Transverse colon (tissue), 4 donors: Measurements from ENCODE around the gene DNAJC7.

ENCODE experiments used
- POLR2A ChIP-seq: fragments of 450-650 bp; IDR thresholded peaks from one replicate; pipeline ENCODE4 v1.6.1; 2016; ENCODE audit warnings: antibody characterized with exemption, mild to moderate bottlenecking, moderate library complexity
- POLR2AphosphoS5 ChIP-seq, 3 donors: sonication (generic); formaldehyde crosslinking; IDR thresholded peaks; one replicate each; pipeline ENCODE4 v1.6.1; 2016; ENCODE audit warnings: antibody characterized with exemption in 3 of 3
- TF ChIP-seq, protein P1 (sequence below), 5 experiments: fragments of 200-600 bp in 3 of 5; fragments of 450-650 bp in 2 of 5; sonication (generic) in 3 of 5; IDR thresholded peaks; 1 replicate in 2 of 5; 2 replicates in 3 of 5; pipeline ENCODE4 v1.5.1; 2016 to 2017; ENCODE audit warnings: antibody characterized with exemption in 5 of 5, inconsistent platforms in 3 of 5, mild to moderate bottlenecking in 2 of 5, moderate library complexity in 1 of 5

DNA sequence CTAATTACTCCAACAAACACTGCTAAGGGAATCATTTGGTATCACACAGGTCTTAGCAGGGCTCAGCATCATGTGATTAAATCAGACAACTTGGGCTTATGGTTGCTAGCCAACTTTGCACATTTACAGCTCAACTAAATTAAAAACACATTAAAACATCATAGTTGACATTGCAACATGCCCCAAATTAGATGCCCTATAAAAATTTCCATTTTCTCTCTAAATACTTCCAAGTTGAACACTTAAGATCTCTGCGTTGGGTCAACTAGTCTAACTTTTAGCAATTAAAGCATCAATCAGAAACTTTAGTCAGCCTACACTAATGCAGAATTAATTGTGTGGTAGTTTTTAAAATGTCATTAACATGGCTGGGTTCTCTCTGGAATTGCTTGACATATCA lies 12.1 kb downstream of the DNAJC7 start:
- TF ChIP-seq, protein P1, sequence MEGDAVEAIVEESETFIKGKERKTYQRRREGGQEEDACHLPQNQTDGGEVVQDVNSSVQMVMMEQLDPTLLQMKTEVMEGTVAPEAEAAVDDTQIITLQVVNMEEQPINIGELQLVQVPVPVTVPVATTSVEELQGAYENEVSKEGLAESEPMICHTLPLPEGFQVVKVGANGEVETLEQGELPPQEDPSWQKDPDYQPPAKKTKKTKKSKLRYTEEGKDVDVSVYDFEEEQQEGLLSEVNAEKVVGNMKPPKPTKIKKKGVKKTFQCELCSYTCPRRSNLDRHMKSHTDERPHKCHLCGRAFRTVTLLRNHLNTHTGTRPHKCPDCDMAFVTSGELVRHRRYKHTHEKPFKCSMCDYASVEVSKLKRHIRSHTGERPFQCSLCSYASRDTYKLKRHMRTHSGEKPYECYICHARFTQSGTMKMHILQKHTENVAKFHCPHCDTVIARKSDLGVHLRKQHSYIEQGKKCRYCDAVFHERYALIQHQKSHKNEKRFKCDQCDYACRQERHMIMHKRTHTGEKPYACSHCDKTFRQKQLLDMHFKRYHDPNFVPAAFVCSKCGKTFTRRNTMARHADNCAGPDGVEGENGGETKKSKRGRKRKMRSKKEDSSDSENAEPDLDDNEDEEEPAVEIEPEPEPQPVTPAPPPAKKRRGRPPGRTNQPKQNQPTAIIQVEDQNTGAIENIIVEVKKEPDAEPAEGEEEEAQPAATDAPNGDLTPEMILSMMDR (IDR thresholded peaks at IDR 0.05): no peak
- TF ChIP-seq POLR2A (no peak), POLR2AphosphoS5 (IDR thresholded peaks at IDR 0.05) (no peak)
